K562 (cell line): ENCODE results near the gene RDH16. TPM values are rescaled to one million over a fixed set of nuclear protein-coding genes. Genes with fewer than 3 reads are reported as not detected.

ENCODE experiments used
- CBX2 ChIP-seq: fragments of 200-600 bp; sonication (generic); IDR thresholded peaks from one replicate; pipeline ENCODE4 v1.6.1; 2012; ENCODE audit warnings: mild to moderate bottlenecking, low read length, inconsistent platforms; ENCODE audit not compliant: insufficient read depth, poor library complexity, severe bottlenecking
- DPF2 ChIP-seq: fragments of 450-650 bp; IDR thresholded peaks from 2 replicates; pipeline ENCODE4 v1.6.1; 2016
- HNRNPUL1 ChIP-seq: fragments of 200-400 bp; formaldehyde crosslinking; IDR thresholded peaks from 2 replicates; pipeline ENCODE4 v1.6.1; 2017; ENCODE audit warnings: low read length
- JUNB ChIP-seq: fragments of 450-650 bp; formaldehyde crosslinking; conservative IDR thresholded peaks from 2 replicates; pipeline ENCODE4 v1.4.0; 2020; ENCODE audit warnings: mild to moderate bottlenecking
- MIER1 ChIP-seq: fragments of 450-650 bp; IDR thresholded peaks from 2 replicates; pipeline ENCODE4 v1.6.1; 2016; ENCODE audit warnings: antibody characterized with exemption, mild to moderate bottlenecking, low read depth
- NR2C1 ChIP-seq, 2 experiments: fragments of 450-650 bp; IDR thresholded peaks; 2 replicates each; pipeline ENCODE4 v1.6.1; 2017; ENCODE audit warnings: mild to moderate bottlenecking in 2 of 2, antibody characterized with exemption in 1 of 2, inconsistent platforms in 1 of 2, missing compliant biosample characterization in 1 of 2, missing genetic modification characterization in 1 of 2
- RBM17 ChIP-seq: fragments of 200-400 bp; formaldehyde crosslinking; IDR thresholded peaks from 2 replicates; pipeline ENCODE4 v1.6.1; 2017; ENCODE audit warnings: low read depth, mild to moderate bottlenecking, low read length, borderline replicate concordance
- SMARCB1 ChIP-seq: IDR thresholded peaks from 2 replicates; pipeline ENCODE4 v1.6.1; 2011; ENCODE audit warnings: improper control_type of control experiment, low read depth; ENCODE audit not compliant: insufficient read length
- TBP ChIP-seq: optimal IDR thresholded peaks from 2 replicates; pipeline ENCODE3; 2011; ENCODE audit warnings: low read depth, low read length, improper control_type of control experiment
- TFAM ChIP-seq: fragments of 250-450 bp; sonication (Bioruptor Pico); conservative IDR thresholded peaks from 2 replicates; pipeline ENCODE4 v1.5.0; 2021; ENCODE audit warnings: mild to moderate bottlenecking, moderate library complexity
- XRCC3 ChIP-seq: fragments of 450-650 bp; IDR thresholded peaks from 2 replicates; pipeline ENCODE4 v1.6.1; 2017; ENCODE audit warnings: mild to moderate bottlenecking, moderate library complexity
- ZBTB1 ChIP-seq: sonication (generic); formaldehyde crosslinking; IDR thresholded peaks from 2 replicates; pipeline ENCODE4 v1.8.1; 2023; ENCODE audit warnings: missing genetic modification reagents, low read depth, mild to moderate bottlenecking, borderline replicate concordance
- ZBTB26 ChIP-seq: fragments of 450-650 bp; formaldehyde crosslinking; IDR thresholded peaks from 2 replicates; pipeline ENCODE4 v1.4.0; 2022; ENCODE audit warnings: missing genetic modification characterization
- ZBTB40 ChIP-seq, 2 experiments: fragments of 450-650 bp in 1 of 2; sonication (generic) in 1 of 2; formaldehyde crosslinking in 1 of 2; IDR thresholded peaks; 2 replicates each; pipeline versions ENCODE4 v1.7.1 to v1.9.0; 2016 to 2022; ENCODE audit warnings: inconsistent platforms in 1 of 2, mild to moderate bottlenecking in 1 of 2, missing genetic modification reagents in 1 of 2
- ZC3H4 ChIP-seq: sonication (generic); formaldehyde crosslinking; IDR thresholded peaks from 2 replicates; pipeline ENCODE4 v1.9.0; 2021; ENCODE audit warnings: missing genetic modification reagents, borderline replicate concordance
- ZNF232 ChIP-seq: sonication (generic); formaldehyde crosslinking; IDR thresholded peaks from 2 replicates; pipeline ENCODE4 v1.8.0; 2022; ENCODE audit warnings: mild to moderate bottlenecking, missing genetic modification reagents
- ZNF253 ChIP-seq: fragments of 250-450 bp; sonication (Bioruptor Pico); conservative IDR thresholded peaks from 2 replicates; pipeline ENCODE4 v1.6.1; 2021; ENCODE audit warnings: mild to moderate bottlenecking
- ZNF280B ChIP-seq: fragments of 250-450 bp; sonication (Bioruptor Pico); IDR thresholded peaks from 2 replicates; pipeline ENCODE4 v1.5.1; 2021; ENCODE audit warnings: mild to moderate bottlenecking
- polyA plus RNA-seq, 8 experiments: library from polyadenylated mRNA; depleted of rRNA in 4 of 8; stranded (reverse) in 5 of 8; unstranded in 3 of 8; fragments of >200 nt; fragmentation: Nextera tagmentation in 2 of 8; fragmentation: Illumina TruSeq in 1 of 8; extraction: Ambion mirVana in 2 of 8; extraction: Trizol in 1 of 8; gene quantifications; 2 replicates each; pipeline versions ENCODE4 v1.2.1 to v1.2.3, GENCODE V29; 2011 to 2014; ENCODE audit warnings: inconsistent platforms in 1 of 8, missing spikeins in 1 of 8
- total RNA-seq, 7 experiments: library from RNA; depleted of rRNA in 6 of 7; stranded (reverse); fragments of >200 nt in 6 of 7; fragmentation: Illumina TruSeq in 2 of 7; extraction: Trizol in 2 of 7; gene quantifications; 2 replicates each; pipeline versions ENCODE4 v1.2.1 to v1.2.3, GENCODE V29; 2011 to 2021; ENCODE audit warnings: low replicate concordance in 1 of 7

The RDH16 gene
- total and polyA plus RNA-seq, 9 of the 15 experiments (the other 6 are each of a cell fraction or from before 2014, with no cell fraction given), result 0.11 to 0.52 (median 0.22) TPM; not detected in 1

- TF ChIP-seq ZBTB40 (IDR thresholded peaks at IDR 0.05) (no peak), ZBTB40 (CRISPR knock-in tag; IDR thresholded peaks at IDR 0.05) (no peak), TFAM (CRISPR knock-in tag) (no peak), XRCC3 (no peak), ZNF253 (CRISPR knock-in tag) (no peak), NR2C1 (IDR thresholded peaks at IDR 0.05) (peak; percentile 93), NR2C1 (tag; IDR thresholded peaks at IDR 0.05) (peak; percentile 96), RBM17 (no peak), TBP (no peak), ZNF280B (no peak), HNRNPUL1 (no peak), SMARCB1 (no peak), ZC3H4 (CRISPR knock-in tag) (no peak), ZNF232 (CRISPR knock-in tag) (no peak), ZBTB26 (CRISPR knock-in tag) (no peak), JUNB (no peak), DPF2 (0 out of 2 replicates have a peak, but pooled peaks have one; percentile 25), CBX2 (no peak), MIER1 (no peak), ZBTB1 (CRISPR knock-in tag) (no peak)
Observed at GRCh38 chr12:57001448-57001906, 44.1 kb upstream of the RDH16 start (continued).
